Measurements from ENCODE around the gene PPP1R14C. TPM values are rescaled to one million over a fixed set of nuclear protein-coding genes. Genes with fewer than 3 reads are reported as not detected.
"Not testable (repeated sequence)": the region's sequence is repeated elsewhere in the genome, so short reads cannot be mapped to it uniquely, and the experiment has no call there.

Gene PPP1R14C
- polyA plus RNA-seq, 1 donor, result 37.9 TPM

DNA sequence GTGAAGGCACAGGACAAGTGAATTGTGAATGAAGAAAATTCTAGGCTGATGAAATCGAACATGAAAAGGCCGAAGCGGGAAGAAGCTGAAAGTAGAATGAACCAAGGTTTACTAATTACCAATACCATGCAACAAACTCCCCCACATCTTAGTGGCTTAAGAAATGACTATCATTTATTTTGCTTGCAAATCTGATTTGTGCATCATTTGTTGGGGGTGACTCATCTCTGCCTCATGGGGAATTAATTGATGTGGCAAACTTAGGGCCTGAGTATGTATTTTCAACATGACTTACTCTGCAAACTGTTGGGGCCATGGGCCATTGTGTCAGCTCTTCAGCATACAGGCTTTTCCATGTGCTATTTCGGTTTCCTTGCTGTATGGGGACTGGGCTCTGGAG lies 26.8 kb downstream of the PPP1R14C start:
- no peak for DNase-seq

GRCh38 chr6:150172929-150173328 lies 30.1 kb downstream of the PPP1R14C start:
- DNase-seq, result no peak

DNA sequence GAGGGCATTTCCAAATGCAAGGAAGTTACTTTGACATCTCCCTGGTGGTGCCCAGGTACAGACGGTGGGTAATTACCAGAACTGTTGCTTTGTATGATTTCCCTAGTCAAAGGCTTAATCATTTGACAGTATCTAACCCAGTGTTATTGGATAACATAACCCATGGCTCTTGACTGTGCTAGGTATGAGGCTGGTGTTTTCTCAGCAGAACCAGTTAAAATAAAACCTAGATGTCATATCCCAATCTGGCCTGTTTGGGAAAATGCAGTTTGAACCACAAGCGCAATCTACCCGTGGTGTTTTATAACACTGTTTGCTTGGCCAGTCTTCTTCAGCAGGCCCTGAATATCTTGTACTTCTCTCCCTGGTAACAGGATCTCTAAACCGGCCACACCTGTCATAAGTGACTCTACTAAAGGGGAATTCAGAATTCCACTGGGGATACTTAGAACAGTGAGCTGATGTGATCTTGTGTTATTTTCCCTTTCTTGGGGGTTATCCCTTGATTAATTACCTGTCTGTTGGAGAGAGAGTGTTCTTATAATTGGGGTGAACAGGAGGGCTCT lies 32.8 kb downstream of the PPP1R14C start:
- no peak for DNase-seq

GRCh38 chr6:150176152-150176551 lies 33.3 kb downstream of the PPP1R14C start:
- DNase-seq, result no peak

DNA sequence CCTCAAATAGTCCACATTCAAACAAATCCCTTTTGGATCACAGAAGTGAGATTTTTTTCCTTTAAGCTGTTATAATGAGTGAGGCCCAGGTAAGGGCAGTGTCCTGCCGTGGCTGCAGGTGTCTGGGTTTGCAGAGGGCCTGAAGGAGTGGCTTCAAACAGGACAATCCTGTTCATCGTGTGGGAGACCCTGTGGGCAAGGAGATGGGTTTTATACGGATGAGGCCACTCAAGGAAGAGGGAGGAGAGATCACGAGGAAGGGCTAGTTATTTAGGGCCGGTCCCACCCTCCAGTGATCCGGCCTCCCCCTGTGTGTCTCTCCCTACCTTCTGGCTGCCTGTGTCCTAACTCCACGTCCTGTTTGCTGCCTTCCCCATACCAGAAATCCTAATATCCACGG lies 33.8 kb downstream of the PPP1R14C start:
- DNase-seq, result no peak

- DNase-seq, result no peak
Observed at GRCh38 chr6:150177259-150177951, 34.6 kb downstream of the PPP1R14C start.

DNA sequence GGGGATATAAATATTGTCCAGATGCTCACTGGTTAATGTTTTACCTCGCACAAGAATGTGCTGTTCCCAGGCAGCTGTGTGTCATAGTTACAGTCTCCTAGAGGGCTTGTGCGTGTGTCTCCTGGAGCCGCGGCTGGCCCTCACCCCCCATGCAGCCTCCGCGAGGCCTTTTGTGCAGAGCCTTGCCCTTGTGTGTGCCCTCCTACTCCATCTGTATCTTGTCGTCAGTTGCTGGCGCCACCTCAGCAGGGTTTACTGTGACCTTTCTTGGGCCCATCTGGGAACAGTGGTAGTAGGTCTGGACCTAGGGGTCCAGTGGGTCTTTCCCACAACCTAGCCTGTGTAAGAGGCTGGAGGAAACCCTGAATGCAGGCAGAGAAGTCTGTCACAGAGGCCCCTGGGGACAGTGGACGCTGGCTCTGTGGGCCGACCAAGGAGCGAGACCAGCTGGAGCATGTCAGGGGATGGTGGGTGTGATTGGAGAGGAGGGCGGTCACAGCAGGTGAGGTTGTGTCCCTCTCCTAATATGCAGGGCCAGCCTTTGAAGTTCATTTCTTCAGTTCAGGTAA lies 35.2 kb downstream of the PPP1R14C start:
- DNase-seq, result no peak

DNA sequence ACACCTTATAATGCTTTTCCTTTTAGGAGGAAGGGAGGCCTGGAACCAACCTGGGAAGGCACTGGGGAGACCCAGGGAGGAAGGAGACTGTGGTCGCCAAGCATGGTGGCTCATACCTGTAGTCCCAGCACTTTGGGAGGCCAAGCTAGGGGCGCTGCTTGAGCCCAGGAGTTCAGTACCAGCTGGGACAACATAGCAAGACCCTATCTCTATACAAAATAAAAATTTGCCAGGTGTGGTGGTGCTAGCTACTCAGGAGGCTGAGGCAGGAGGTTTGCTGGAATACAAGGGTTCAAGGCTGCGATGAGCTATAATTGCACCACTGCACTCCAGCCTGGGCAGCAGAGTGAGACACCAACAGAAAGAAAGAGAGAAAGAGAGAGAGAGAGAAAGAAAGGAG lies 36.2 kb downstream of the PPP1R14C start:
- no peak for DNase-seq

- not testable (repeated sequence) for DNase-seq
Observed at GRCh38 chr6:150179907-150180424, 37.1 kb downstream of the PPP1R14C start.

- no peak for DNase-seq
Observed at GRCh38 chr6:150180517-150180916, 37.7 kb downstream of the PPP1R14C start.

- DNase-seq, result no peak
Observed at GRCh38 chr6:150182460-150183078, 39.7 kb downstream of the PPP1R14C start.

- no peak for DNase-seq
Observed at GRCh38 chr6:150183105-150183504, 40.3 kb downstream of the PPP1R14C start.

GRCh38 chr6:150183966-150184365 lies 41.1 kb downstream of the PPP1R14C start:
- DNase-seq, result no peak

- no peak for DNase-seq
Observed at GRCh38 chr6:150184850-150185731, 42.2 kb downstream of the PPP1R14C start.

- DNase-seq, result no peak
Observed at GRCh38 chr6:150185732-150186117, 42.9 kb downstream of the PPP1R14C start.

- DNase-seq, result no peak
Observed at GRCh38 chr6:150186129-150186898, 43.5 kb downstream of the PPP1R14C start.

GRCh38 chr6:150187433-150187832 lies 44.6 kb downstream of the PPP1R14C start:
- not testable (repeated sequence) for DNase-seq

GRCh38 chr6:150189122-150189521 lies 46.3 kb downstream of the PPP1R14C start:
- no peak for DNase-seq

DNA sequence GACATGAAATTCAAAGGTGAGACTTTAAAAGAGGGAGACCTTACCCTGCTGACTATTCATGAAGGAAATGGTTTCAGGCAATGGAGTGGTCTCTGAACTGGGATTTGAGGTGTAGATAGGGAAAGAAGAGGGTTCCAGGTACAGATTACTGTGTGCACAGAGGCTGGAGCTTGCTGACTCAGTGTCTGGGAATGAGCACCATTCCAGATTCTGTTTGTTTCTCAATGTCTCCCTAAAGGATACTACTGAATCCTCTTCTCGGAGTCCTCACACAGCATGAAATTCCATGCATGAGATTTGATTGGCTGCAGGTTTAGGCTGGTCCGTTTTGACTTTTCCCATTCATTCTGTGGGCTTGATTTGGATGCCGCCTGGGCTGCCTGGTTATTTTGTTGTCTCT lies 49.0 kb downstream of the PPP1R14C start:
- DNase-seq, result no peak

DNA sequence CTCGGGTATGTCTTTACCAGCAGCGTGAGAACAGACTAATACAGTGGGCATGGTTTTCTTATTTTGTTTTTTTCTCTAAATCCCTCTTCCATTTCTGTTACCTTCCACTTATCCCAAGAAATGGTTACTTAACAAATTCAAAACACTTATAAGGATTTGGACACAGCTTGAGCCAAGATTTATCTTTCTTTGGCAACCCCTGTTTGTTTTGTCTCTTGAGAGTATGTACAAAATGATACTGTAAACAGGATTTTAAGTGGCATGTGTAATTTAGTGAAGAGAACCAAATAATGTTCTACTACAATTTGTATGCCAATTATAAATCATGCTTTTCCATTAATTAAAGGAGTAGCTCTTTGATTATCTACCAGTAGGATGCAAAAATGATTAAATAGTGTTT lies 51.4 kb downstream of the PPP1R14C start:
- no peak for DNase-seq

DNA sequence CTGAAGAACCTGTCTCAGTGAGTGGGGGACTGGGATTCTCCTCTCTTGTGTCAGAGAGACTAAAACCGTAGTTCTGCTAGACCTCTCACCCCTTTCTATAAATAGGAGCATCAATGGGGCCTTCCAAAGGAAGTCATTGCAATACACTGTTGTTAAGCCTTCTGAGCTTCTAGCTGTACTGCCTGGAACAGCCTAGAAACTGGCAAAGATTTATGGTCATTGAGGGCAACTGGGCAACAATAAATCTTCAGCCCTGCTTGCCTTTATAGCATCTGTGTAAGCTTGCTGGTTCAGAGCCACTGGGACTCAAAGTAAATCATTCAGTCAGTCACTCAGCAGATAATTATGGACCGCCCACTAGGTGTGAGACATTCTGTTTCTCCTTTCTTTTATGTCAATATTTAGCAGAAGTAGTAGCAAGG lies 53.2 kb downstream of the PPP1R14C start:
- no peak for DNase-seq
